ENCODE results near the gene RIPOR2.

GRCh38 chr6:24840187-24840586, 95.6 kb downstream of the RIPOR2 start:
- TF ChIP-seq CTCF (conservative IDR thresholded peaks at IDR 0.05; ENCODE audit: low read depth in 2 of 2) (no peak), POLR2AphosphoS5 (IDR thresholded peaks at IDR 0.05; ENCODE audit: low read depth) (no peak), EZH2 (IDR thresholded peaks at IDR 0.05; ENCODE audit: low read depth, unreplicated experiment) (no peak), REST (IDR thresholded peaks at IDR 0.05; ENCODE audit: unreplicated experiment) (no peak)

Data from GM23338 (cell line).